HCT116 (cell line): ENCODE data around the gene TYW1B. TPM values are rescaled to one million over a fixed set of nuclear protein-coding genes. Genes with fewer than 3 reads are reported as not detected.
"Not testable (repeated sequence)": the region's sequence is repeated elsewhere in the genome, so short reads cannot be mapped to it uniquely, and the experiment has no call there.

ENCODE experiments used
- ATAC-seq: fragments of 200-7000 bp; cut with Tn5 transposase; 2 replicates; pipeline ENCODE4 v1.9.1; 2020; ENCODE audit warnings: mild to moderate bottlenecking, moderate library complexity
- BruUV-seq: library from RNA; stranded (reverse); fragments of 400-500 nt; replicated peaks from 2 replicates; lab custom pipeline; 2021; lab: Mats Ljungman, UMichigan
- CTCF ChIA-PET: fragments of 300-600 bp; sonication (Branson Sonifier 250); formaldehyde crosslinking; loops from one replicate; lab custom pipeline; 2021; ENCODE audit warnings: antibody characterized with exemption; lab: Charles Lee
- POLR2A ChIA-PET: fragments of 300-600, 350-600 bp; sonication (Branson Sonifier 250); formaldehyde crosslinking; loops from one replicate; lab custom pipeline; 2021; ENCODE audit warnings: antibody characterized with exemption; lab: Charles Lee
- RAD21 ChIA-PET, 2 experiments: fragments of 300-600 bp; sonication (Branson Sonifier 250); formaldehyde crosslinking; loops; one replicate each; lab custom pipeline; 2023; ENCODE audit warnings: low total read pairs in 2 of 2; ENCODE audit not compliant: uncharacterized antibody in 2 of 2, unreplicated experiment in 2 of 2, low non-redundant PET in 1 of 2; lab: Charles Lee
- DNase-seq: peaks from one replicate; pipeline ENCODE4 v3.0.0-alpha.2; 2010; ENCODE audit warnings: low read depth, low spot score
- H2AFZ ChIP-seq: fragments of 200-600 bp; shearing (Covaris generic), sonication (generic); 2 replicates; pipeline ENCODE4 v1.6.1; 2017; ENCODE audit warnings: low read depth, mixed run types, mixed read lengths, antibody characterized with exemption, low read length; ENCODE audit not compliant: poor library complexity, severe bottlenecking
- H3K27ac ChIP-seq: 2 replicates; pipeline ENCODE4 v1.5.1; 2012; ENCODE audit warnings: low read depth, low read length
- H3K27me3 ChIP-seq: fragments of 200-600 bp; sonication (generic); 2 replicates; pipeline ENCODE4 v1.6.1; 2016; ENCODE audit warnings: mixed run types, low read length, mixed read lengths; ENCODE audit not compliant: insufficient read depth
- H3K36me3 ChIP-seq, 2 experiments: fragments of 200-500 bp in 1 of 2; fragments of 200-600 bp in 1 of 2; sonication (Bioruptor generic) in 1 of 2; sonication (generic) in 1 of 2; 2 replicates each; pipeline versions ENCODE4 v1.5.1 to v1.6.1; 2014 to 2016; ENCODE audit warnings: low read length in 2 of 2, inconsistent platforms in 1 of 2, mixed read lengths in 1 of 2, mixed run types in 1 of 2; ENCODE audit not compliant: insufficient read depth in 2 of 2, control insufficient read depth in 1 of 2
- H3K4me1 ChIP-seq, 2 experiments: fragments of 200-600 bp in 1 of 2; sonication (generic) in 1 of 2; 2 replicates each; pipeline versions ENCODE4 v1.5.1 to v1.6.1; 2012 to 2017; ENCODE audit warnings: low read length in 2 of 2, inconsistent platforms in 1 of 2, mild to moderate bottlenecking in 1 of 2, mixed read lengths in 1 of 2, mixed run types in 1 of 2, moderate library complexity in 1 of 2; ENCODE audit not compliant: insufficient read depth in 2 of 2, control insufficient read depth in 1 of 2
- H3K4me2 ChIP-seq: fragments of 200-600 bp; sonication (generic); 2 replicates; pipeline ENCODE4 v1.6.1; 2017; ENCODE audit warnings: mixed run types, low read length, mixed read lengths
- H3K4me3 ChIP-seq, 2 experiments: fragments of 200-600 bp in 1 of 2; sonication (generic) in 1 of 2; replicated peaks in 1 of 2; 2 replicates each; pipeline ENCODE4 v1.5.1; 2011 to 2016; ENCODE audit warnings: low read length in 2 of 2, control low read depth in 1 of 2, low read depth in 1 of 2, mild to moderate bottlenecking in 1 of 2, mixed read lengths in 1 of 2, mixed run types in 1 of 2
- H3K79me2 ChIP-seq: fragments of 200-600 bp; sonication (generic); 2 replicates; pipeline ENCODE4 v1.6.1; 2017; ENCODE audit warnings: mild to moderate bottlenecking, mixed run types, low read length, moderate library complexity, mixed read lengths; ENCODE audit not compliant: insufficient read depth
- H3K9ac ChIP-seq: fragments of 200-600 bp; sonication (generic); 2 replicates; pipeline ENCODE4 v1.6.1; 2016; ENCODE audit warnings: low read length, mixed read lengths
- H3K9me2 ChIP-seq: fragments of 200-600 bp; sonication (generic), shearing (Covaris generic); 2 replicates; pipeline ENCODE4 v1.6.1; 2017; ENCODE audit warnings: mixed run types, mild to moderate bottlenecking, moderate library complexity; ENCODE audit not compliant: insufficient read depth
- H3K9me3 ChIP-seq, 2 experiments: fragments of 200-500 bp in 1 of 2; fragments of 200-600 bp in 1 of 2; sonication (Bioruptor generic) in 1 of 2; sonication (generic) in 1 of 2; 2 replicates each; pipeline ENCODE4 v1.6.1; 2014 to 2017; ENCODE audit warnings: low read length in 2 of 2, mixed read lengths in 2 of 2, inconsistent platforms in 1 of 2, low read depth in 1 of 2, mild to moderate bottlenecking in 1 of 2, mixed run types in 1 of 2, moderate library complexity in 1 of 2; ENCODE audit not compliant: control insufficient read depth in 1 of 2, insufficient read depth in 1 of 2
- H4K20me1 ChIP-seq: fragments of 200-600 bp; sonication (generic), shearing (Covaris generic); 2 replicates; pipeline ENCODE4 v1.6.1; 2017; ENCODE audit warnings: mixed run types, mild to moderate bottlenecking, moderate library complexity; ENCODE audit not compliant: insufficient read depth
- POLR2A ChIP-seq: IDR thresholded peaks from 2 replicates; pipeline ENCODE4 v1.7.0; 2011; ENCODE audit warnings: borderline replicate concordance; ENCODE audit not compliant: insufficient read depth, insufficient read length; ENCODE audit errors: extremely low read depth
- intact Hi-C: fragments of 100-400 bp; cut with micrococcal nuclease; formaldehyde crosslinking; loops from 2 replicates; pipeline ENCODE4 v1.10.0; 2022
- total RNA-seq: library from RNA; stranded (reverse); gene quantifications from one replicate; pipeline ENCODE4 v1.2.1, GENCODE V29; 2021; ENCODE audit not compliant: unreplicated experiment
- TF ChIP-seq, protein P1 (sequence below): IDR thresholded peaks from 2 replicates; pipeline ENCODE4 v1.6.1; 2012

The TYW1B gene
- total RNA-seq, 1 experiment from 2014 or later = 2.4 TPM

DNA sequence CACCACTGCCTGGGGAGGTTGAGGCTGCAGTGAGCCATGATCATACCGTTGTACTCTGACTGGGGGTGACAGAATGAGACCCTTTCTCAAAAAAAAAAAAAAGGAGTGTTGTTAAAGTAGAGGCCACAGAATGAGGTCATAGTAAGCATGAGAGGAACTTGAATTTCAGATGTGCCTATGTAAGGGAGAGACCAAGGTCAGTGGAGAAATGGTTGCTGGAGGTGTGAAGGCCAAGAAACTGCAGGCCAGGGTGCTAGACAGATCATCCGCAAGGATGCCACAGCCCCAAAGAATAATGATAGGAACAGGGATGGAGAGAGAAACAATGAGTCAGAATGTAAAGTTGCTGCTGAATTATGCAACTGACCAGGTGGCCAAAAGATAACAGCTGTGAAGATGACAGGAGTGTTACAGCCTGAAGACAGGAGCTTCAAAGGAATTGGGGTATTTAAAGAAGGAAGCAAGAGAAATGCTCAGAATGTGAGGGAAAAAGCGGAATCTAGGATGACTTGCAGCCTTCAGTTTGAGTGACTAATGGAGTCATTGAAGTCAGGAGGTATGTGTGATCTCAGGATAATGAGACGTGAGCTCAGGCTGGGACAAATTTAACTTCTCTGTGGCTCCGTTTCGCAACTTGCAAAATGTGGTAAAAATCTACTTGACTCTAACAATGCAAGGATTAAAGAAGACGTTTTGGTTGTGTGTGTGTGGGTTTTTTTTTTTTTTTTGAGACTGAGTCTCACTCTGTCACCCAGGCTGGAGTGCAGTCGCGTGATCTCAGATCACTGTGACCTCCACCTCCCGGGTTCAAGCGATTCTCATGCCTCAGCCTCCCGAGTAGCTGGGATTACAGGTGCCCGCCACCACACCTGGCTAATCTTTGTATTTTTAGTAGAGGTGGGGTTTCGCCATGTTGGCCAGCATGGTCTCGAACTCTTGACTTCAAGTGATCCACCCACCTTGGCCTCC is 22.2 kb downstream of the TYW1B start:
- ATAC-seq = no peak

DNA sequence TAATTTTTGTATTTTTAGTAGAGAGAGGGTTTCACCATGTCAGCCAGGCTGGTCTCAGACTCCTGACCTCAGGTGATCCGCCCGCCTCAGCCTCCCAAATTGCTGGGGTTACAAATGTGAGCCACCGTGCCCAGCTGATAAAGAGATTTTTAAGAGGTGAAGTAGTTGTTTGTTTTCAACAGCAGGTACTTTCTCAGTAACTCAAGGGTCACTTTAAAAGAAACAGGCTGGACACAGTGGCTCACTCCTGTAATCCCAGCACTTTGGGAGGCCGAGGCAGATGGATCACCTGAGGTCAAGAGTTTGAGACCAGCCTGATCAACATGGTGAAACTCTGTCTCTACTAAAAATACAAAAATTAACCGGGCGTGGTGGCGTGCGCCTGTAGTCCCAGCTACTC is 24.2 kb downstream of the TYW1B start:
- H4K20me1 ChIP-seq, H3K27ac ChIP-seq, H3K9ac ChIP-seq, H2AFZ ChIP-seq, RAD21 ChIA-PET, H3K36me3 ChIP-seq, intact Hi-C loops, H3K4me3 ChIP-seq, H3K9me3 ChIP-seq, H3K4me1 ChIP-seq, H3K4me2 ChIP-seq, H3K27me3 ChIP-seq, BruUV-seq, H3K9me2 ChIP-seq, DNase-seq, ATAC-seq, CTCF ChIA-PET, POLR2A ChIA-PET, H3K79me2 ChIP-seq: not testable (repeated sequence)

More for the DNA sequence above, 22.2 kb downstream of the TYW1B start:
- Histone ChIP-seq H3K27ac (no peak overlapping the region), H4K20me1 (no peaks in the 10 kb centered on the region), H3K9me3 (no peaks in the 10 kb centered on the region), H3K9me2 (no peaks in the 10 kb centered on the region), H3K4me3 (no peak overlapping the region), H3K27me3 (no peaks in the 10 kb centered on the region), H3K36me3 (peaks cover 0 to 7% of the 10 kb centered on the region in 2 experiments; a peak in 1 of 4 replicates), H2AFZ (no peak overlapping the region), H3K4me1 (no peaks in the 10 kb centered on the region)
- DNase-seq = no peak
- CTCF ChIA-PET = no interaction called here
- intact Hi-C loops = no loop called here
- POLR2A ChIA-PET = no interaction called here
- RAD21 ChIA-PET = no interaction called here
- no TSS peak for BruUV-seq
- TF ChIP-seq, protein P1, sequence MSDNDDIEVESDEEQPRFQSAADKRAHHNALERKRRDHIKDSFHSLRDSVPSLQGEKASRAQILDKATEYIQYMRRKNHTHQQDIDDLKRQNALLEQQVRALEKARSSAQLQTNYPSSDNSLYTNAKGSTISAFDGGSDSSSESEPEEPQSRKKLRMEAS = no peak
- TF ChIP-seq POLR2A = no peak
- TF ChIP-seq, all 23 proteins: peak for 0
- no peak overlapping the region for H3K9ac ChIP-seq
- no peaks in the 10 kb centered on the region for H3K79me2 ChIP-seq
- H3K4me2 ChIP-seq = no peak overlapping the region

DNA sequence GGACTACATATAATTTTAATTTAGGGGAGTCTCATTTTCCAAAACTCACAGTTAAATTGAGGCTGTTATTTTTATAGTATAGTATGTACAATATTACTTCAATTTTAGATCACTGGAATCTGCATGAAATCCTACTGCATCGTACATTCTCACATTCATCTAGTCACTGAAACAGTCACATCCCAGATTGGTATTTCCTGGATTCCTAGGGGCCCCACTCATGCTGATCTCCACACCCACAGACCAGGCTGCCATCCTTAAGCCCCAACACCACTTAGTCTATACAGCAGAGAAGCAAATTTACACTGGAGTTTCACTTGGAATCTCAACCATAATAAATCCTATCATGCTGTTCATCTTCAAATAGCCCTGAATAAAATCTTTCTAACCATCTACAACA is 26.4 kb downstream of the TYW1B start:
- POLR2A ChIA-PET, H3K79me2 ChIP-seq, H3K4me2 ChIP-seq, ATAC-seq, BruUV-seq, H3K36me3 ChIP-seq, H4K20me1 ChIP-seq, H2AFZ ChIP-seq, H3K9me2 ChIP-seq, intact Hi-C loops, DNase-seq, H3K27ac ChIP-seq, CTCF ChIA-PET, H3K4me3 ChIP-seq, H3K9me3 ChIP-seq, H3K9ac ChIP-seq, H3K27me3 ChIP-seq, RAD21 ChIA-PET, H3K4me1 ChIP-seq: not testable (repeated sequence)

DNA sequence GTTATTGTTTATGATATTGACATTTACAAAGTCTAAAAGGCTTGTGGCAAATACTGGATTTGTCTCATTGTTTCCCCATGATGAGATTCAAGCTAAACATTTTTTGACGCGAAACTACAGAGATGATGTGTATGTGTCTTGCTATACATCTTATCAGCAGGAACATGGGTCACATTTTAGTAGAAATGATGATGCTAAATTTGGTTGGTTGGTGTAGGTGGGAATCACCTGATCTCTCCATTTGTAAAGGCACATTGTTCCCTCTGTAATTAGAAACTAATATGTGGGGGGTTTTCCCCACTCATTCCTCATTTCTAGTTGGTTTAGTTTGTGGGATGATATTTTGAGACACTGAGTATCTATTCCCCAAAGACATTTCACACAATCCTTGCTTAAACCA is 32.6 kb downstream of the TYW1B start:
- intact Hi-C loops, H3K27ac ChIP-seq, BruUV-seq, H3K79me2 ChIP-seq, CTCF ChIA-PET, DNase-seq, RAD21 ChIA-PET, H2AFZ ChIP-seq, H3K4me3 ChIP-seq, H3K27me3 ChIP-seq, H3K9me3 ChIP-seq, H3K4me1 ChIP-seq, H3K9ac ChIP-seq, ATAC-seq, H3K36me3 ChIP-seq, H3K9me2 ChIP-seq, H4K20me1 ChIP-seq, POLR2A ChIA-PET, H3K4me2 ChIP-seq: not testable (repeated sequence)
